ENCODE data around the gene MYRIP.

MYRIP gene

GRCh38 chr3:39935261-39935660 lies 125.9 kb downstream of the MYRIP start:
- H3K4me1 ChIP-seq (ENCODE audit: insufficient read depth, low read length) = peaks cover 10% of the 10 kb centered on the region
- no peaks in the 10 kb centered on the region for H3K9me3 ChIP-seq (ENCODE audit: low read length)
- H3K9ac ChIP-seq (ENCODE audit: low read length) = no peak overlapping the region
- H3K36me3 ChIP-seq (ENCODE audit: insufficient read depth, low read length) = no peaks in the 10 kb centered on the region
- no peak overlapping the region for H3K27ac ChIP-seq (ENCODE audit: low read depth, low read length)
- no peak overlapping the region for H3K4me3 ChIP-seq (ENCODE audit: low read depth in 1 of 2, low read length in 2 of 2)
- H3K27me3 ChIP-seq (ENCODE audit: control insufficient read depth in 1 of 2, insufficient read depth in 2 of 2, low read length in 2 of 2) = no peaks in the 10 kb centered on the region

- Histone ChIP-seq H3K27me3 (ENCODE audit: control insufficient read depth in 1 of 2, insufficient read depth in 2 of 2, low read length in 2 of 2) (no peaks in the 10 kb centered on the region), H3K4me3 (ENCODE audit: low read depth in 1 of 2, low read length in 2 of 2) (no peak overlapping the region), H3K9ac (ENCODE audit: low read length) (no peak overlapping the region), H3K9me3 (ENCODE audit: low read length) (no peaks in the 10 kb centered on the region), H3K4me1 (ENCODE audit: insufficient read depth, low read length) (peaks cover 10% of the 10 kb centered on the region), H3K36me3 (ENCODE audit: insufficient read depth, low read length) (no peaks in the 10 kb centered on the region), H3K27ac (ENCODE audit: low read depth, low read length) (no peak overlapping the region)
Observed at GRCh38 chr3:39936848-39937247, 127.4 kb downstream of the MYRIP start.

GRCh38 chr3:39937315-39937714 lies 127.9 kb downstream of the MYRIP start:
- Histone ChIP-seq H3K9me3 (ENCODE audit: low read length) (no peaks in the 10 kb centered on the region), H3K4me1 (ENCODE audit: insufficient read depth, low read length) (peaks cover 10% of the 10 kb centered on the region), H3K27ac (ENCODE audit: low read depth, low read length) (no peak overlapping the region), H3K27me3 (ENCODE audit: control insufficient read depth in 1 of 2, insufficient read depth in 2 of 2, low read length in 2 of 2) (no peaks in the 10 kb centered on the region), H3K9ac (ENCODE audit: low read length) (no peak overlapping the region), H3K4me3 (ENCODE audit: low read depth in 1 of 2, low read length in 2 of 2) (no peak overlapping the region), H3K36me3 (ENCODE audit: insufficient read depth, low read length) (no peaks in the 10 kb centered on the region)

GRCh38 chr3:39937874-39938273 lies 128.5 kb downstream of the MYRIP start:
- no peaks in the 10 kb centered on the region for H3K9me3 ChIP-seq (ENCODE audit: low read length)
- H3K36me3 ChIP-seq (ENCODE audit: insufficient read depth, low read length) = no peaks in the 10 kb centered on the region
- H3K9ac ChIP-seq (ENCODE audit: low read length) = no peak overlapping the region
- H3K27me3 ChIP-seq (ENCODE audit: control insufficient read depth in 1 of 2, insufficient read depth in 2 of 2, low read length in 2 of 2) = no peaks in the 10 kb centered on the region
- no peak overlapping the region for H3K4me3 ChIP-seq (ENCODE audit: low read depth in 1 of 2, low read length in 2 of 2)
- H3K4me1 ChIP-seq (ENCODE audit: insufficient read depth, low read length) = peaks cover 10% of the 10 kb centered on the region
- no peak overlapping the region for H3K27ac ChIP-seq (ENCODE audit: low read depth, low read length)

GRCh38 chr3:39941931-39942330 lies 132.5 kb downstream of the MYRIP start:
- no peak overlapping the region for H3K27ac ChIP-seq (ENCODE audit: low read depth, low read length)
- no peaks in the 10 kb centered on the region for H3K27me3 ChIP-seq (ENCODE audit: control insufficient read depth in 1 of 2, insufficient read depth in 2 of 2, low read length in 2 of 2)
- no peak overlapping the region for H3K4me3 ChIP-seq (ENCODE audit: low read depth in 1 of 2, low read length in 2 of 2)
- no peaks in the 10 kb centered on the region for H3K36me3 ChIP-seq (ENCODE audit: insufficient read depth, low read length)
- peaks cover 6% of the 10 kb centered on the region for H3K4me1 ChIP-seq (ENCODE audit: insufficient read depth, low read length)
- H3K9ac ChIP-seq (ENCODE audit: low read length) = no peak overlapping the region
- no peaks in the 10 kb centered on the region for H3K9me3 ChIP-seq (ENCODE audit: low read length)

GRCh38 chr3:39960515-39961191 lies 151.2 kb downstream of the MYRIP start:
- Histone ChIP-seq H3K36me3 (ENCODE audit: insufficient read depth, low read length) (no peaks in the 10 kb centered on the region), H3K9ac (ENCODE audit: low read length) (no peak overlapping the region), H3K9me3 (ENCODE audit: low read length) (no peaks in the 10 kb centered on the region), H3K27ac (ENCODE audit: low read depth, low read length) (no peak overlapping the region), H3K4me3 (ENCODE audit: low read depth in 1 of 2, low read length in 2 of 2) (no peak overlapping the region), H3K27me3 (ENCODE audit: control insufficient read depth in 1 of 2, insufficient read depth in 2 of 2, low read length in 2 of 2) (no peaks in the 10 kb centered on the region), H3K4me1 (ENCODE audit: insufficient read depth, low read length) (no peaks in the 10 kb centered on the region)

- Histone ChIP-seq H3K4me1 (ENCODE audit: insufficient read depth, low read length) (no peaks in the 10 kb centered on the region), H3K9me3 (ENCODE audit: low read length) (no peaks in the 10 kb centered on the region), H3K36me3 (ENCODE audit: insufficient read depth, low read length) (no peaks in the 10 kb centered on the region), H3K27me3 (ENCODE audit: control insufficient read depth in 1 of 2, insufficient read depth in 2 of 2, low read length in 2 of 2) (no peaks in the 10 kb centered on the region), H3K27ac (ENCODE audit: low read depth, low read length) (no peak overlapping the region), H3K9ac (ENCODE audit: low read length) (no peak overlapping the region), H3K4me3 (ENCODE audit: low read depth in 1 of 2, low read length in 2 of 2) (no peak overlapping the region)
Observed at GRCh38 chr3:39961230-39961629, 151.8 kb downstream of the MYRIP start.

GRCh38 chr3:39962581-39962980 lies 153.2 kb downstream of the MYRIP start:
- no peaks in the 10 kb centered on the region for H3K36me3 ChIP-seq (ENCODE audit: insufficient read depth, low read length)
- no peaks in the 10 kb centered on the region for H3K27me3 ChIP-seq (ENCODE audit: control insufficient read depth in 1 of 2, insufficient read depth in 2 of 2, low read length in 2 of 2)
- H3K9ac ChIP-seq (ENCODE audit: low read length) = no peak overlapping the region
- no peaks in the 10 kb centered on the region for H3K4me1 ChIP-seq (ENCODE audit: insufficient read depth, low read length)
- no peaks in the 10 kb centered on the region for H3K9me3 ChIP-seq (ENCODE audit: low read length)
- H3K27ac ChIP-seq (ENCODE audit: low read depth, low read length) = no peak overlapping the region
- H3K4me3 ChIP-seq (ENCODE audit: low read depth in 1 of 2, low read length in 2 of 2) = no peak overlapping the region

- no peak overlapping the region for H3K4me3 ChIP-seq (ENCODE audit: low read depth in 1 of 2, low read length in 2 of 2)
- H3K36me3 ChIP-seq (ENCODE audit: insufficient read depth, low read length) = no peaks in the 10 kb centered on the region
- H3K27ac ChIP-seq (ENCODE audit: low read depth, low read length) = no peak overlapping the region
- H3K27me3 ChIP-seq (ENCODE audit: control insufficient read depth in 1 of 2, insufficient read depth in 2 of 2, low read length in 2 of 2) = no peaks in the 10 kb centered on the region
- H3K4me1 ChIP-seq (ENCODE audit: insufficient read depth, low read length) = no peaks in the 10 kb centered on the region
- no peak overlapping the region for H3K9ac ChIP-seq (ENCODE audit: low read length)
- H3K9me3 ChIP-seq (ENCODE audit: low read length) = no peaks in the 10 kb centered on the region
Observed at GRCh38 chr3:39965461-39965860, 156.1 kb downstream of the MYRIP start.

GRCh38 chr3:39965997-39966396 lies 156.6 kb downstream of the MYRIP start:
- H3K36me3 ChIP-seq (ENCODE audit: insufficient read depth, low read length) = no peaks in the 10 kb centered on the region
- no peaks in the 10 kb centered on the region for H3K4me1 ChIP-seq (ENCODE audit: insufficient read depth, low read length)
- H3K4me3 ChIP-seq (ENCODE audit: low read depth in 1 of 2, low read length in 2 of 2) = no peak overlapping the region
- no peaks in the 10 kb centered on the region for H3K9me3 ChIP-seq (ENCODE audit: low read length)
- H3K27me3 ChIP-seq (ENCODE audit: control insufficient read depth in 1 of 2, insufficient read depth in 2 of 2, low read length in 2 of 2) = no peaks in the 10 kb centered on the region
- no peak overlapping the region for H3K9ac ChIP-seq (ENCODE audit: low read length)
- no peak overlapping the region for H3K27ac ChIP-seq (ENCODE audit: low read depth, low read length)

GRCh38 chr3:39970982-39971381 lies 161.6 kb downstream of the MYRIP start:
- H3K9ac ChIP-seq (ENCODE audit: low read length) = no peak overlapping the region
- no peaks in the 10 kb centered on the region for H3K36me3 ChIP-seq (ENCODE audit: insufficient read depth, low read length)
- H3K27ac ChIP-seq (ENCODE audit: low read depth, low read length) = no peak overlapping the region
- no peaks in the 10 kb centered on the region for H3K4me1 ChIP-seq (ENCODE audit: insufficient read depth, low read length)
- H3K27me3 ChIP-seq (ENCODE audit: control insufficient read depth in 1 of 2, insufficient read depth in 2 of 2, low read length in 2 of 2) = no peaks in the 10 kb centered on the region
- no peaks in the 10 kb centered on the region for H3K9me3 ChIP-seq (ENCODE audit: low read length)
- H3K4me3 ChIP-seq (ENCODE audit: low read depth in 1 of 2, low read length in 2 of 2) = no peak overlapping the region

- no peak overlapping the region for H3K4me3 ChIP-seq (ENCODE audit: low read depth in 1 of 2, low read length in 2 of 2)
Observed at GRCh38 chr3:39971559-39972031, 162.2 kb downstream of the MYRIP start.

More at GRCh38 chr3:39971559-39972031, 162.2 kb downstream of the MYRIP start:
- Histone ChIP-seq H3K27ac (ENCODE audit: low read depth, low read length) (no peak overlapping the region), H3K4me1 (ENCODE audit: insufficient read depth, low read length) (no peaks in the 10 kb centered on the region), H3K27me3 (ENCODE audit: control insufficient read depth in 1 of 2, insufficient read depth in 2 of 2, low read length in 2 of 2) (no peaks in the 10 kb centered on the region), H3K9ac (ENCODE audit: low read length) (no peak overlapping the region), H3K9me3 (ENCODE audit: low read length) (no peaks in the 10 kb centered on the region), H3K36me3 (ENCODE audit: insufficient read depth, low read length) (no peaks in the 10 kb centered on the region)

Data from muscle layer of colon (tissue), 2 donors.